ENCODE results near the gene ELOVL3.
"Not testable (repeated sequence)": the region's sequence is repeated elsewhere in the genome, so short reads cannot be mapped to it uniquely, and the experiment has no call there.

Gene ELOVL3

DNA sequence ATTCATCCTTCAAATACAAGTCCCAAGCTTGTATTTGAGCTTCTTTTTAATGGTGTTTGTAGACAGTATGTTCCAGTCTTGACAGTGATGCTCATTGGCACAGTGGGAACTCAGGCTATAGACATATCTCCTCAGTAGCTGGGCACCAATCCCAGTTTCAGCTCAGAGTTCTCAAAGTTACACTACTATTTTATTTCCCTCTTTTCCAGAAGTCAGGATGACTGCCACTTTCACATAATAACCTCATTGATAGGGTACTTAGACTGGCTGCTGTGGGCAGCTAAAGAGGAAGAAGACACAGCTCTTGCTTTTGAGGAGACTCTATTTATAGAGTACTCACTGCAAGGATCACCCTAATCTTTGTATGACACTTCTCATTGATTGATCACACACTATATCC lies 21.6 kb downstream of the ELOVL3 start:
- no peak overlapping the region for H3K4me3 ChIP-seq
- no peak overlapping the region for H3K27ac ChIP-seq
- TF ChIP-seq, protein P1, sequence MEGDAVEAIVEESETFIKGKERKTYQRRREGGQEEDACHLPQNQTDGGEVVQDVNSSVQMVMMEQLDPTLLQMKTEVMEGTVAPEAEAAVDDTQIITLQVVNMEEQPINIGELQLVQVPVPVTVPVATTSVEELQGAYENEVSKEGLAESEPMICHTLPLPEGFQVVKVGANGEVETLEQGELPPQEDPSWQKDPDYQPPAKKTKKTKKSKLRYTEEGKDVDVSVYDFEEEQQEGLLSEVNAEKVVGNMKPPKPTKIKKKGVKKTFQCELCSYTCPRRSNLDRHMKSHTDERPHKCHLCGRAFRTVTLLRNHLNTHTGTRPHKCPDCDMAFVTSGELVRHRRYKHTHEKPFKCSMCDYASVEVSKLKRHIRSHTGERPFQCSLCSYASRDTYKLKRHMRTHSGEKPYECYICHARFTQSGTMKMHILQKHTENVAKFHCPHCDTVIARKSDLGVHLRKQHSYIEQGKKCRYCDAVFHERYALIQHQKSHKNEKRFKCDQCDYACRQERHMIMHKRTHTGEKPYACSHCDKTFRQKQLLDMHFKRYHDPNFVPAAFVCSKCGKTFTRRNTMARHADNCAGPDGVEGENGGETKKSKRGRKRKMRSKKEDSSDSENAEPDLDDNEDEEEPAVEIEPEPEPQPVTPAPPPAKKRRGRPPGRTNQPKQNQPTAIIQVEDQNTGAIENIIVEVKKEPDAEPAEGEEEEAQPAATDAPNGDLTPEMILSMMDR (IDR thresholded peaks at IDR 0.05): no peak

DNA sequence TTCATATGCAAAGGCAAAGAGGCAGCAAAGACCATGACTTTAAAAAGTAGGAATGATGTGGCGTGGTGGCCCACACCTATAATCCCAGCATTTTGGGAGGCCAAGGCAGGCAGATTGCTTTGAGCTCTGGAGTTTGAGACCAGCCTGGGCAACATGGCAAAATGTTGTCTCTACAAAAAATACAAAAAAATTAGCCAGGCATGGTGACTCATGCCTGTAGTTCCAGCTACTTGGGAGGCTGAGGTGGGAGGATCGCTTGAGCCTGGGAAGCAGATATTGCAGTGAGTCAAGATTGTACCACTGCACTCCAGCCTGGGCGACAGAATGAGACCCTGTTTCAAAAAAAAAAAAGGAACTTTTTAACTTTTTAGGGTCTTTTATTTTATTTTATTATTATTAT lies 26.4 kb downstream of the ELOVL3 start:
- DNase-seq (ENCODE audit: low spot score); H3K4me3 ChIP-seq; H3K27ac ChIP-seq: not testable (repeated sequence)

More for the DNA sequence above, 21.6 kb downstream of the ELOVL3 start:
- DNase-seq (ENCODE audit: low spot score): no peak

DNA sequence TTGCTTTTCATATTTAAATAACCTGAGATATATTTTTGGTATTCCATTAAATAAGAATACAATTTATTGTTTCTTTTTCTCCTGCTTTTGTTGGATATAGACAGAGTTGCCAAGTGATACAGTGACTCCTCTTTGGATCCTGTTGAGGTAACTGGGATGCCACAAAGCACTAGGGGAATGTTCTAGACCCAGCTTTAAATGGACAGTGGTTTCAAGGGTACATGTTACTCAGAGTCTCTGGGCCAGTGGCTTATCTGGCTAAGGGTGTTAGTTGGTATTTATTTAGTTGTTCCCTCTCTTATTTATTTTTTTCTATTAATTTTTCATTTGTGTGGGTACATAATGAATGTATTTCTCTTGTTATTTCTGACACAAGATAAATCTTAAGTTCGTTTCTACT lies 28.3 kb downstream of the ELOVL3 start:
- DNase-seq (ENCODE audit: low spot score): no peak
- no peak overlapping the region for H3K27ac ChIP-seq
- TF ChIP-seq, protein P1 (IDR thresholded peaks at IDR 0.05): no peak
- no peak overlapping the region for H3K4me3 ChIP-seq

DNA sequence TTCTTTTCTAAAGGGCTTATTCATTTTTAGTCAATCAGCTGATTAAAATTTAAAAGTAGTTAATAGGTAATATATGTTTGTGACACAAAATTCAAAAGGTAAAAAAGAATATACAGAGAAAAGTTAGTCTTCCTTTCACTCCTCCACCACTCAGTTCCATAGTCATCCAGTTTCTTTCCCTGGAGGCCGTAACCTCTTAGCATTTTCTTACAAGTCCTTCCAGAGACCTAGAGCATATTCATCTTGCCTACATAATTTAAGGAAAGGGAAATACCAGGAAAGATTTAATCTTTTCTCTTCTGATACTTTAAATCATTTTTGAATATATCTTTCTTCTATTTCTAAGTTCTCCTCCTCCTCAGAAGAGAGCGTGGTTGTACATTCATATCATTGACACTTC lies 29.3 kb downstream of the ELOVL3 start:
- Histone ChIP-seq H3K27ac (no peak overlapping the region), H3K4me3 (no peak overlapping the region)
- DNase-seq (ENCODE audit: low spot score): no peak
- TF ChIP-seq, protein P1 (IDR thresholded peaks at IDR 0.05): no peak

DNA sequence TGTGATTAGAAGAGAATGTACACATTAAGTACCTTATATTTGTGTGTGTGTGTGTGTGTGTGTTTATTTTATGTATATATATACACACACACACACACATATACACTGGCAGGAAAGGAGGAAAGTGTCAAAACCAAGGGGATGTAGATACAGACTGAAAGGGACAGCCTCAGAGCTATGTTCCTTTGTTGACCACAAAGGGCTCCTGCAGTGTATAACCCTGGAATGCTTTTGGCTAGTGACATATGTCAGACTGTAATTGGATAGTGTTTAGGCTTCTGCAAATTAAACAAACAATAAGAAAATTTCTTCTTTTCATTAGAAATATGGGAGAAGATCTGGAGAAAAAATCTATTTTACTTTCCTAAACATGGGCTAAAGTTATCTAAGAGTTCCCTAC lies 35.1 kb downstream of the ELOVL3 start:
- TF ChIP-seq, protein P1 (IDR thresholded peaks at IDR 0.05): no peak
- H3K27ac ChIP-seq: no peak overlapping the region
- no peak for DNase-seq (ENCODE audit: low spot score)
- no peak overlapping the region for H3K4me3 ChIP-seq

DNA sequence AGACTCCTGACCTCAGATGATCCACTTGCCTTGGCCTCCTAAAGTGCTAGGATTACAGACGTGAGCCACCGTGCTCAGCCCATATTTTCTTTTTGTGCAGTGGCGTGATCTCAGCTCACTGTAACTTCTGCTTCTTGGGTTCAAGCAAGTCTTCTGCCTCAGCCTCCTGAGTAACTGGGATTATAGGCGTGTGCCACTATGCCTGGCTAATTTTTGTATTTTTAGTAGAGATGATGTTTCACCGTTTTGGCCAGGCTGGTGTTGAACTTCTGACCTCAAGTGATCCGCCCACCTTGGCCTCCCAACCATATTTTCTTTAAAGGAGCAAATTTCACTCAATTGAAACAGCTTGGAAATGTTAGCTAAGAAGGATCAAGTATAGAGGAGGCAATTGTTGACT lies 35.7 kb downstream of the ELOVL3 start:
- TF ChIP-seq, protein P1 (IDR thresholded peaks at IDR 0.05): no peak
- no peak overlapping the region for H3K4me3 ChIP-seq

DNA sequence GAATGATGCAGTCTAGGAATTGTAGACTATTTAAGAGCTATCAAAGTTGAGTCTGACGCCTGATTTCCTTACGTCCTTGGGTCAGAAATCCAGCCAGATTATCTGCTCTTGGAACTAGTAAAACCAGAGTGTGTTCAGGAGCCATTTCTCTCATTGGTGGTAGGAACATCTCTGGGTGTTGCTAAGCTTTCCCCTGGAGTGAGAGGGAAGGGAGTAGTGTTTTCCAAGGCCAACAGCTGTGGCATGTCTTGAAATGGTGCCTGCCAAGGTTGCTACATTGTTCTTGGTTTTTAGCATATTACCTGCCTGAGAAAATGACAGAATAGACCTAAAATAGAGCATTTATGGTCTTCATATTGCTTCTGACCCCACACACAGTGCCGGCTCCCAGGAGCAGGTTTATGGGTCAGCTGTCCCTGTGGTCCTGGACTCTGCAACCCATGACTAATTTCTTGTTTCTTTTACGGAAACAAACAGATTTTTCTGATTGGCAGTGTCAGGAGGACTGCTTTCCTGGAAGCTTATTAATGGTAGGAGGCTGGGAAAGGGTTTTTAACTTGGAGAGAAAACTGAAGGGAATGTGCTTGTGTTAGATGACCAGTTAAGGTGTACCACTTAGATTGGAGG lies 36.8 kb downstream of the ELOVL3 start:
- Histone ChIP-seq H3K4me3 (no peak overlapping the region), H3K27ac (no peak overlapping the region)
- DNase-seq (ENCODE audit: low spot score): no peak
- TF ChIP-seq, protein P1 (IDR thresholded peaks at IDR 0.05): no peak

More for the DNA sequence above, 35.7 kb downstream of the ELOVL3 start:
- no peak overlapping the region for H3K27ac ChIP-seq
- no peak for DNase-seq (ENCODE audit: low spot score)

Measured in coronary artery (tissue), 2 donors.